ENCODE results near the gene NEDD4L. TPM values are rescaled to one million over a fixed set of nuclear protein-coding genes. Genes with fewer than 3 reads are reported as not detected.
"Not testable (repeated sequence)": the region's sequence is repeated elsewhere in the genome, so short reads cannot be mapped to it uniquely, and the experiment has no call there.

The NEDD4L gene
- total RNA-seq, 1 experiment from 2014 or later, result 31.7 TPM

GRCh38 chr18:58282872-58283271 lies 238.8 kb downstream of the NEDD4L start:
- H3K36me3 ChIP-seq; H3K27me3 ChIP-seq (replicated peaks): not testable (repeated sequence)

GRCh38 chr18:58284699-58285448 lies 240.8 kb downstream of the NEDD4L start:
- H3K4me3 ChIP-seq, result no peak overlapping the region
- no peaks in the 10 kb centered on the region for H3K9me3 ChIP-seq (replicated peaks)
- H3K27me3 ChIP-seq (replicated peaks), result no peaks in the 10 kb centered on the region
- H3K4me1 ChIP-seq (replicated peaks), result peaks cover 35% of the 10 kb centered on the region
- no peak overlapping the region for H3K27ac ChIP-seq
- 0 out of 2 replicates have a peak, but pooled peaks cover 5% of the 10 kb centered on the region for H3K36me3 ChIP-seq
- no peak for DNase-seq (ENCODE audit: low read depth in 1 of 2, low spot score in 2 of 2)

More at GRCh38 chr18:58282872-58283271, 238.8 kb downstream of the NEDD4L start:
- H3K4me1 ChIP-seq (replicated peaks), result peaks cover 15% of the 10 kb centered on the region
- not testable (repeated sequence) for H3K4me3 ChIP-seq; H3K27ac ChIP-seq; DNase-seq (ENCODE audit: low read depth in 1 of 2, low spot score in 2 of 2); H3K9me3 ChIP-seq (replicated peaks)

- Histone ChIP-seq H3K9me3 (replicated peaks) (no peaks in the 10 kb centered on the region), H3K4me3 (no peak overlapping the region), H3K27ac (no peak overlapping the region), H3K36me3 (0 out of 2 replicates have a peak, but pooled peaks cover 5% of the 10 kb centered on the region), H3K27me3 (replicated peaks) (no peaks in the 10 kb centered on the region), H3K4me1 (replicated peaks) (peaks cover 42% of the 10 kb centered on the region)
- DNase-seq (ENCODE audit: low read depth in 1 of 2, low spot score in 2 of 2), result no peak
Measured at GRCh38 chr18:58285449-58286130, 241.6 kb downstream of the NEDD4L start.

- Histone ChIP-seq H3K4me3 (no peak overlapping the region), H3K9me3 (replicated peaks) (no peaks in the 10 kb centered on the region), H3K36me3 (peaks cover 10% of the 10 kb centered on the region; the same call in 1 of the 2 replicates), H3K27ac (peak overlapping the region; percentile 50), H3K27me3 (replicated peaks) (no peaks in the 10 kb centered on the region), H3K4me1 (replicated peaks) (peaks cover 54% of the 10 kb centered on the region)
- no peak for DNase-seq (ENCODE audit: low read depth in 1 of 2, low spot score in 2 of 2)
Measured at GRCh38 chr18:58286632-58287352, 242.8 kb downstream of the NEDD4L start.

- peak in 1 of 2 experiments; percentile 62 for DNase-seq (ENCODE audit: low read depth in 1 of 2, low spot score in 2 of 2)
- Histone ChIP-seq H3K27me3 (replicated peaks) (no peaks in the 10 kb centered on the region), H3K36me3 (peaks cover 6% of the 10 kb centered on the region; the same call in 1 of the 2 replicates), H3K4me1 (replicated peaks) (peaks cover 62% of the 10 kb centered on the region), H3K9me3 (replicated peaks) (no peaks in the 10 kb centered on the region), H3K4me3 (no peak overlapping the region), H3K27ac (peak overlapping the region; percentile 50)
Measured at GRCh38 chr18:58287353-58288274, 243.6 kb downstream of the NEDD4L start.

- Histone ChIP-seq H3K36me3 (peaks cover 6% of the 10 kb centered on the region; the same call in 1 of the 2 replicates), H3K27ac (peak overlapping the region; percentile 93), H3K4me1 (replicated peaks) (peaks cover 77% of the 10 kb centered on the region), H3K27me3 (replicated peaks) (no peaks in the 10 kb centered on the region), H3K9me3 (replicated peaks) (no peaks in the 10 kb centered on the region), H3K4me3 (no peak overlapping the region)
- DNase-seq (ENCODE audit: low read depth in 1 of 2, low spot score in 2 of 2), result peak; percentile 67 to 69
Measured at GRCh38 chr18:58288921-58289797, 245.1 kb downstream of the NEDD4L start.

GRCh38 chr18:58290116-58290695 lies 246.2 kb downstream of the NEDD4L start:
- Histone ChIP-seq H3K36me3 (peaks cover 6% of the 10 kb centered on the region; the same call in 1 of the 2 replicates), H3K4me1 (replicated peaks) (peaks cover 80% of the 10 kb centered on the region), H3K27me3 (replicated peaks) (no peaks in the 10 kb centered on the region), H3K27ac (peak overlapping the region; percentile 93), H3K9me3 (replicated peaks) (no peaks in the 10 kb centered on the region), H3K4me3 (no peak overlapping the region)
- DNase-seq (ENCODE audit: low read depth in 1 of 2, low spot score in 2 of 2), result peak in 1 of 2 experiments; percentile 83

- Histone ChIP-seq H3K36me3 (peaks cover 6% of the 10 kb centered on the region; the same call in 1 of the 2 replicates), H3K27me3 (replicated peaks) (no peaks in the 10 kb centered on the region), H3K4me3 (no peak overlapping the region), H3K9me3 (replicated peaks) (no peaks in the 10 kb centered on the region), H3K4me1 (replicated peaks) (peaks cover 80% of the 10 kb centered on the region), H3K27ac (peak overlapping the region; percentile 42)
- no peak for DNase-seq (ENCODE audit: low read depth in 1 of 2, low spot score in 2 of 2)
Measured at GRCh38 chr18:58291131-58291530, 247.1 kb downstream of the NEDD4L start.

GRCh38 chr18:58292638-58293037 lies 248.6 kb downstream of the NEDD4L start:
- H3K4me1 ChIP-seq (replicated peaks), result peaks cover 67% of the 10 kb centered on the region
- no peaks in the 10 kb centered on the region for H3K27me3 ChIP-seq (replicated peaks)
- H3K27ac ChIP-seq, result no peak overlapping the region
- peaks cover 6% of the 10 kb centered on the region; the same call in 1 of the 2 replicates for H3K36me3 ChIP-seq
- H3K4me3 ChIP-seq, result no peak overlapping the region
- H3K9me3 ChIP-seq (replicated peaks), result no peaks in the 10 kb centered on the region
- no peak for DNase-seq (ENCODE audit: low read depth in 1 of 2, low spot score in 2 of 2)

GRCh38 chr18:58297198-58297597 lies 253.2 kb downstream of the NEDD4L start:
- H3K27me3 ChIP-seq (replicated peaks), result no peaks in the 10 kb centered on the region
- no peak overlapping the region for H3K27ac ChIP-seq
- no peaks in the 10 kb centered on the region; the same call in 1 of the 2 replicates for H3K36me3 ChIP-seq
- peaks cover 47% of the 10 kb centered on the region for H3K4me1 ChIP-seq (replicated peaks)
- no peaks in the 10 kb centered on the region for H3K9me3 ChIP-seq (replicated peaks)
- no peak for DNase-seq (ENCODE audit: low read depth in 1 of 2, low spot score in 2 of 2)
- no peak overlapping the region for H3K4me3 ChIP-seq

GRCh38 chr18:58298251-58299134 lies 254.5 kb downstream of the NEDD4L start:
- DNase-seq (ENCODE audit: low read depth in 1 of 2, low spot score in 2 of 2), result no peak
- H3K27ac ChIP-seq, result no peak overlapping the region
- no peaks in the 10 kb centered on the region; the same call in 1 of the 2 replicates for H3K36me3 ChIP-seq
- no peaks in the 10 kb centered on the region for H3K9me3 ChIP-seq (replicated peaks)
- no peaks in the 10 kb centered on the region for H3K27me3 ChIP-seq (replicated peaks)
- peaks cover 34% of the 10 kb centered on the region for H3K4me1 ChIP-seq (replicated peaks)
- no peak overlapping the region for H3K4me3 ChIP-seq

Measured in SJSA1 (cell line).